Mammary microvascular endothelial cell (primary cell): Measurements from ENCODE around the gene RPS15. TPM values are rescaled to one million over a fixed set of nuclear protein-coding genes. Genes with fewer than 3 reads are reported as not detected.

ENCODE experiments used
- total RNA-seq: library from RNA; depleted of rRNA; stranded (reverse); fragments of >200 nt; gene quantifications from 2 replicates; pipeline ENCODE4 v1.2.3, GENCODE V29; 2015

The RPS15 gene
- total RNA-seq: 3,210 and 3,696 TPM in 2 replicates

DNA sequence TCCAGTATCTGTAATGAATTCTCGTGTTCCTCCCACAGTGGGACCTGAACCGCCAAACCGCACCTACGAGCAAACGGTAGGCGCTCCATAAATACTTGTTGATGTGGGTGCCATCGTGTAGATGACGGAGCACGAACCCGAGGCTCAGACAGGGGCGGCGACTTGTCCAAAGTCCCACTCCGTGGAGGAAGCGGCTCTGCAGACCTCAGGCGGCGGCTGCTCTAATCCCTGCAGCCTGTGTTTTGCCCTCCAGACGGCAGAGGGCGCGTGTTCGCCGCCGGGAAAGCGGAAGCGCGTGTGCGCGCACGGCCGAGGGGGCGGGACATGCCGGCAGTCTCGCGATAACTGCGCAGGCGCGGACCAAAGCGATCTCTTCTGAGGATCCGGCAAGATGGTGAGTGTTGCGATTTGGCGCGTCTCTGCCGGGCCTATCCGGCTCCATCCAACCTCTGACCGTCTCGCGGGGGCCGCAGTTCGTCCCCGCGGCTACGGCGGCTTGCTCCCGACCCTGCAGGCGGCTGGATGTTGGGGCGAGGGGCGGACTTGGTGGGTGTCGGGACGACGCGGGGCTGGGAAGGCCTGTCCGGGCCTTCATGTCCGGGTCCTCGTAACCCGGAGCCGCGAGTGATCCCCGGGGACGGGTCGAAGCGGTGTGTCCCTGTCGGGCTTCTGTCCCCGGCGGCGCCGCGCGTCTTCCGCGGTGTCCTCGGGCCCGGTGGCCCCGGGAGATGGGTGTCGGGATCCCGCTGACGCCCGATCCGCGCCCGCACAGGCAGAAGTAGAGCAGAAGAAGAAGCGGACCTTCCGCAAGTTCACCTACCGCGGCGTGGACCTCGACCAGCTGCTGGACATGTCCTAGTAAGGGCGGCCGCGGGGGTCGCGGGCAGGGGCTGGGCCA lies at the start of gene RPS15:
Gene RPS15, plus strand, starts transcription at position 362 of the 898 bp plus-strand sequence. Its CDS starts 30 bp downstream, at position 392.

DNA sequence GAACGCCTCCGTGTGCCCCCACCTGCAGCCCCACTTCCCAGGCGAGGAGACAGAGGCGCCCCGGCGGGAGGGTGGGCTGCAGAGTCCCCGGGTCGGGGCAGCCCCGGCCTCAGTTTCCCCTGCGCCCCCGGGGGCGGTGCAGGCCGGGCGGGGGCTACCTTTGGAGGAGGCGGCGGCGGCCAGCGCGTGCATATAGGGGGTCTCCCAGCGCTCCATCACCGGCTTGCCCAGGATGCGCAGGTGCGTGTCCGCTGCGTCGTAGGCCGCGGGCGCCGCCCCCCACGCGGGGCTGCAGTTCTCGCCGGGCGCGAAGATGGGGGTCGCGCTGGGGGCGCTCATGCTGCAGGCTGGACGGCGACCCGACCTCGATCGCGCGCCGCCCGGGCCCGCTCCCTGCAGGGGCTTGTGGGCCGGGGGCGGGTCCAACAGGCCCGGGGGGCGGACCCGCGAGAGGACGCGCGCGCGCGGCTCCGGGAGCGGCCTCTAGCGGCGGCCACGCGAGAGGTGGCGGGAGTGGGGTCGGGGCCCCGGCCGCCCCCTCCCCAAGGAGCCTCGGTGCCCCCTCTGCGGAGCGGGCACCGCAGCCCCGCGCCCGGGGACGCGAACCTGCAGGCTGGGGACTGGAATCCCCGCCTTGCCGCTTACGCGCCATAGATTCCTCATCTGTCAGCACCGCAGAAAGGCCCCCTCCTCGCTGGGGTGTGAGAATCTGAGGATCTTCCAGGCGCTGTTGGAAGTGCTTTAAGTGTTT lies 36.9 kb upstream of the RPS15 start, which contains the start of gene GAMT:
Gene GAMT, minus strand, starts transcription at position 405 of the 751 bp plus-strand sequence. Its CDS starts 66 bp downstream, at position 339.

DNA sequence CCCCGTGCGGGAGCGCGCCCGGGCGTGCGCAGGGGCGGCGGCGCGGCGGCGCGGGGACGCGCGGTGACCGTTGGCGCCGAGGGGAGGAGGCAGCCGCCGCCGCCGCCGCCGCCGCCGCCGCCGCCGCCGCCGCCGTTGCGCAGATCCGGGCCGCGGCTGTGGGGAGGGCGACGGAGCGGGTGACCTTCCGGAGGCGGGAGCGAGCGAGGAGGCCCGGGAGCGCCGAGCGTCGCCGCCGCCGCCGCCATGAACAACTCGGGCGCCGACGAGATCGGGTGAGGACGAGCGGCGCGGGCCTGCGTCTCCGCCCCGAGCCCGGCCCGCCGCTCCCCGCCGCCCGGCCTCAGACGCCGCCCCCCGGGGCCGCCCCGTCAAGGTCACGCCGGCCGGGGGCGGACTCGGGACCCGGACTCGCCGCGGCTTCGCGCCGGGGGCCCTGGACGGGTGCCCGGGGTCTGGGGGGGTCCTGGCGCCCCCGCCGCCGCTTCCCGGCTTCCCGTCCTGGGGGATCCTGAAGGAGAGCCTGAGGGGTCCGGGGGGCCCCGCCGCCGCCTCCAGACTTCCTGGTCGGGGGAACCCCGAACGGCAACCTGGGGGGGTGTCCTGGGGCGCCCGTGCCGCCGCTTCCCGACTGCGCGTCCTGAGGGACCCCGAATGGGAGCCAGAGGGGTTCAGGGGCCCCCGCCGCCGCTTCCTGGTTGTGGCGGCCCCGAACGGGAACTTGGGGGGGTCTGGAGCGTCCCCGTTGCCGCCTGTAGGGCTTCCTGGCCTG lies 30.5 kb upstream of the RPS15 start, which contains the start of gene DAZAP1:
Gene DAZAP1, plus strand, starts transcription at position 59 of the 772 bp plus-strand sequence. Its CDS starts 188 bp downstream, at position 247.

DNA sequence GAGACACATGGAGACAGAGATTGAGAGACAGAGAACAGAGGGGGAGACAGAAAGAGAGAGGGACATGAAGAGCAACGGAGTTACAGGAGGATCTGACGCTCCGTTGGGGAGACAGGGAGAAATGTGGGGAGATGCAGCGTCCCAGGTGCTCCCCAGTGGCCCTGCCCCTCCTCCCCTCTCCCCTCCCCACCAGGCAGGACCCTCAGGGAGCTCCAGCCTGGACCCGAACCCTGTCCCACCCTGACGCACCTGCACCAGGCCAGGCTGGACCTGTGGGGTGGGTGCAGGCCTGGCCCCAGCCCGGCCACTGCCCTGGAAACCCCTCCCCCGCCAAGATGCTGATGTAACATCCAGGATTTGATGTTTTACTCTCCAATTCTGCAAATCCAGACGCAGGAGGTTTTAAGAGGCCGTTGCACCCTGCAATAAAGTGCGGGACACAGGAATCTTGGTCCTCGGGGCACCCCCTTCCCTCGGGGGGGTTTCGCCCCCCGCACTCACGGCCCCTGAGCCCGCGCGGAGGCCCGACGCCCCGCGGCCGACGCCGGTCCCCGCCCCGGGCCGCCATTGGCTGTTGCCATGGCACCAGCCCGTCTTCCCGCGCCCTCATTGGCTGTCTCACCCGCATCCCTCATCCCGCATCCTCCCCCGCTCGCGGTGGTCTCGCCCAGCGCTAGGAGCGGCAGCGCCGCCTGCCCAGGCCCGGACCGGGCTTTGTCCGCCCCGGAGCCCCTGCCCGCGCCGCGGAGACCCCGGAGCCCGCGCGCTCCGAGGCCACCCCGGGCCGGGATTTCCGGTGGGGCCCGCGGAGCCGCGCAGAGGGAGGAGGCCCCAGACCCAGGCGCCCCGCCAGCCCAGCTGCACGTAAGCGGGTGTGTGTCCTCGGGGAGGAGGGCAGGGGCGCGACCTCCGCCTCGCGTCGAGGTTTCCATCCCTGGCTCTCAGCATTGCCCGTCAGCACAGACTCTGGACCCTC lies 11.6 kb downstream of the RPS15 start, which contains the start of gene APC2:
Gene APC2, plus strand, starts transcription at position 655 of the 976 bp plus-strand sequence. CDS start 2,881 bp downstream, outside the sequence.

DNA sequence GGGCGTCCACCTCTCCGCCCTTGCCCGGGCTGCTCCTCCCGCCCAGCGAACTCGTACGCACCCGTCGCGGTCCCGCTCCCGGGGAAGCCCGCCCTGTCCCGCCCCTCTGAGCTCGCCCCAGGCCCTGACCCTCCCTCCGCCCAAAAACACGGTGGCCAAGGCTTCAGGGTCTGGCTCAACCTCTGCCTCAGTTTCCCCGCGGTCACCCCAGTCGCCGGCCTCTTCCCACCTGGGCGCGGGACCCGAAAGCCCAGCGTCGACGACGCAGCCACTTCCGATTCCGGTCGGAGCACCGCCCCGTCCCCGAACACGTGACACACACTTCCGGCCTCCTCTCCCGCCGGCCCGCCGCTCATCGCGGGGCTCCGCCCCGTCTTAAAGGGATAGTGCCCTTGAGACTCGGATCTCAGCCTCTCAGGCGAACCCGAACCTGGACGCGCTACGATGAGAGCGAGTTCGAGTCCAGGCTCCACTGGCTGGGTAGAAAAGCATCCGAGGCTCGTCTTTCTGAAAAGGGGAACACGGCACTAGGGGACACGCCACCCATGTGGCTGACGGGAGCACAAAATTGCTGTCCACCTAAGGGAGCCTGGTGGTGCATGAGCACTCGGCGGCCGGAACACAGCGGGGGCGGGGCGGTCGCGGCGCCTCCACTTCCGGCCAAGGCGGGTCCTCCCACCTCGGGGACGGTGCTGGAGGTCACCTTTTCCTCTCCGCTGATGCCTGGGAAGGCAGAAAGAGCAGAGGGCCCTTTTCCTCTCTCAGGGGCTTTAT lies 40.9 kb downstream of the RPS15 start, which contains the start of gene C19orf25:
Gene C19orf25, minus strand, starts transcription at position 282 of the 774 bp plus-strand sequence. CDS start 312 bp downstream, outside the sequence.

Other genes starting within 250 kb of the RPS15 start
- 73.8 and 83.4 TPM in 2 replicates for gene STK11, start 232.6 kb upstream of the RPS15 start, total RNA-seq
- 1.9 and 3.1 TPM in 2 replicates for gene CBARP, start 200.4 kb upstream of the RPS15 start, total RNA-seq
- gene ATP5F1D, start 196.6 kb upstream of the RPS15 start, total RNA-seq: 53.4 and 66.3 TPM in 2 replicates
- gene MIDN, start 189.8 kb upstream of the RPS15 start, total RNA-seq: 27.0 and 31.7 TPM in 2 replicates
- 145 and 160 TPM in 2 replicates for gene CIRBP, start 169.1 kb upstream of the RPS15 start, total RNA-seq
- gene FAM174C, start 162.9 kb upstream of the RPS15 start, total RNA-seq: 86.5 and 107 TPM in 2 replicates
- gene EFNA2, start 152.5 kb upstream of the RPS15 start, total RNA-seq: not detected in 2 replicates
- gene NDUFS7, start 54.5 kb upstream of the RPS15 start, total RNA-seq: 206 and 213 TPM in 2 replicates
- gene GAMT, start 36.9 kb upstream of the RPS15 start, total RNA-seq: 15.4 and 18.3 TPM in 2 replicates
- 83.3 and 92.8 TPM in 2 replicates for gene DAZAP1, start 30.8 kb upstream of the RPS15 start, total RNA-seq
- not detected in 2 replicates for gene APC2, start 11.7 kb downstream of the RPS15 start, total RNA-seq
- 16.1 and 20.4 TPM in 2 replicates for gene C19orf25, start 40.8 kb downstream of the RPS15 start, total RNA-seq
- gene PCSK4, start 52.0 kb downstream of the RPS15 start, total RNA-seq: 0.13 and 0.94 TPM in 2 replicates
- gene REEP6, start 52.8 kb downstream of the RPS15 start, total RNA-seq: 1.1 and 2.7 TPM in 2 replicates
- not detected in 2 replicates for gene ADAMTSL5, start 74.6 kb downstream of the RPS15 start, total RNA-seq
- gene PLK5, start 85.7 kb downstream of the RPS15 start, total RNA-seq: not detected in 2 replicates
- 75.3 and 76.9 TPM in 2 replicates for gene MEX3D, start 129.9 kb downstream of the RPS15 start, total RNA-seq
- 150 and 169 TPM in 2 replicates for gene MBD3, start 154.5 kb downstream of the RPS15 start, total RNA-seq
- 75.2 and 85.2 TPM in 2 replicates for gene UQCR11, start 167.1 kb downstream of the RPS15 start, total RNA-seq
- gene TCF3, start 214.2 kb downstream of the RPS15 start, total RNA-seq: 197 and 208 TPM in 2 replicates